Neural progenitor cell (in vitro differentiated cells): ENCODE measurements around the gene MAFF.

Source experiments
- EZH2 ChIP-seq: fragments of 200-600 bp; sonication (generic); IDR thresholded peaks from 2 replicates; pipeline ENCODE4 v1.6.1; 2017; ENCODE audit warnings: antibody characterized with exemption, mild to moderate bottlenecking, moderate library complexity
- EZH2phosphoT487 ChIP-seq: fragments of 200-600 bp; sonication (generic); IDR thresholded peaks from 2 replicates; pipeline ENCODE4 v1.6.1; 2017; ENCODE audit warnings: antibody characterized with exemption
- TF ChIP-seq, protein P1 (sequence below): fragments of 200-600 bp; sonication (generic); IDR thresholded peaks from 2 replicates; pipeline ENCODE4 v1.5.1; 2017; ENCODE audit warnings: antibody characterized with exemption, mild to moderate bottlenecking

- TF ChIP-seq, protein P1, sequence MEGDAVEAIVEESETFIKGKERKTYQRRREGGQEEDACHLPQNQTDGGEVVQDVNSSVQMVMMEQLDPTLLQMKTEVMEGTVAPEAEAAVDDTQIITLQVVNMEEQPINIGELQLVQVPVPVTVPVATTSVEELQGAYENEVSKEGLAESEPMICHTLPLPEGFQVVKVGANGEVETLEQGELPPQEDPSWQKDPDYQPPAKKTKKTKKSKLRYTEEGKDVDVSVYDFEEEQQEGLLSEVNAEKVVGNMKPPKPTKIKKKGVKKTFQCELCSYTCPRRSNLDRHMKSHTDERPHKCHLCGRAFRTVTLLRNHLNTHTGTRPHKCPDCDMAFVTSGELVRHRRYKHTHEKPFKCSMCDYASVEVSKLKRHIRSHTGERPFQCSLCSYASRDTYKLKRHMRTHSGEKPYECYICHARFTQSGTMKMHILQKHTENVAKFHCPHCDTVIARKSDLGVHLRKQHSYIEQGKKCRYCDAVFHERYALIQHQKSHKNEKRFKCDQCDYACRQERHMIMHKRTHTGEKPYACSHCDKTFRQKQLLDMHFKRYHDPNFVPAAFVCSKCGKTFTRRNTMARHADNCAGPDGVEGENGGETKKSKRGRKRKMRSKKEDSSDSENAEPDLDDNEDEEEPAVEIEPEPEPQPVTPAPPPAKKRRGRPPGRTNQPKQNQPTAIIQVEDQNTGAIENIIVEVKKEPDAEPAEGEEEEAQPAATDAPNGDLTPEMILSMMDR = no peak
- TF ChIP-seq EZH2 = no peak
- TF ChIP-seq EZH2phosphoT487 = no peak
Measured at GRCh38 chr22:38189104-38189503, 12.7 kb upstream of the MAFF start.
